HepG2 (cell line): ENCODE results near the gene WDR26. TPM values are rescaled to one million over a fixed set of nuclear protein-coding genes. Genes with fewer than 3 reads are reported as not detected.
A peak's percentile ranks its signal among the peaks of the same experiment; 100 is the strongest.

Experiments used
- ATAC-seq: fragments of 200-7000 bp; cut with Tn5 transposase; 3 replicates; pipeline ENCODE4 v1.9.1; 2020; ENCODE audit warnings: mild to moderate bottlenecking, moderate library complexity
- BruUV-seq: library from RNA; stranded (reverse); fragments of 400-500 nt; replicated peaks from 2 replicates; lab custom pipeline; 2021; lab: Mats Ljungman, UMichigan
- CTCF ChIA-PET: fragments of 300-600 bp; formaldehyde crosslinking; extraction: SDS; loops from one replicate; lab custom pipeline; 2021; ENCODE audit warnings: low total read pairs, inconsistent platforms, low intra/inter-chr PET ratio; lab: Yijun Ruan, JAX
- POLR2A ChIA-PET: fragments of 350-600 bp; sonication (Branson Sonifier 250); formaldehyde crosslinking; loops from one replicate; lab custom pipeline; 2020; ENCODE audit warnings: antibody characterized with exemption, inconsistent platforms; lab: Yijun Ruan, JAX
- DNase-seq: peaks from one replicate; pipeline ENCODE4 v3.0.0-alpha.2; 2015; ENCODE audit warnings: low spot score
- FAIRE-seq: peaks from 3 replicates; lab custom pipeline; 2011; peaks lifted over from hg19 to GRCh38; lab: Jason Lieb, UNC
- H2AFZ ChIP-seq: one replicate; pipeline ENCODE4 v1.6.1; 2011; ENCODE audit warnings: low read length, inconsistent platforms
- H3K27ac ChIP-seq: fragments of 300-600 bp; 3 replicates; pipeline ENCODE4 v1.8.0; 2011; ENCODE audit warnings: mixed run types, mild to moderate bottlenecking, mixed read lengths, low read length, inconsistent platforms; ENCODE audit not compliant: insufficient read depth; ENCODE audit errors: extremely low read length
- H3K27me3 ChIP-seq, 2 experiments: fragments of 200-600 bp in 1 of 2; 2 replicates in 1 of 2; 3 replicates in 1 of 2; pipeline versions ENCODE4 v1.6.0 to v1.8.0; 2011; ENCODE audit warnings: low read length in 2 of 2, mild to moderate bottlenecking in 2 of 2, moderate library complexity in 2 of 2, inconsistent platforms in 1 of 2; ENCODE audit not compliant: insufficient read depth in 2 of 2, control insufficient read depth in 1 of 2
- H3K36me3 ChIP-seq, 2 experiments: fragments of 200-600 bp in 1 of 2; replicated peaks in 1 of 2; 2 replicates in 1 of 2; 3 replicates in 1 of 2; pipeline versions ENCODE4 v1.5.1 to v1.8.0; 2011; ENCODE audit warnings: low read length in 2 of 2, inconsistent platforms in 1 of 2; ENCODE audit not compliant: insufficient read depth in 2 of 2, control insufficient read depth in 1 of 2
- H3K4me1 ChIP-seq: 2 replicates; pipeline ENCODE4 v1.5.1; 2012; ENCODE audit warnings: low read length, inconsistent platforms; ENCODE audit not compliant: insufficient read depth
- H3K4me2 ChIP-seq: 2 replicates; pipeline ENCODE4 v1.6.0; 2011; ENCODE audit warnings: low read depth, low read length, inconsistent platforms
- H3K4me3 ChIP-seq, 3 experiments: fragments of 200-600 bp in 1 of 3; sonication (generic), shearing (Covaris generic) in 1 of 3; replicated peaks in 1 of 3; 2 replicates each; pipeline ENCODE4 v1.5.1; 2011 to 2016; ENCODE audit warnings: low read length in 3 of 3, inconsistent platforms in 2 of 3, low read depth in 2 of 3, mild to moderate bottlenecking in 2 of 3, control low read depth in 1 of 3, mixed read lengths in 1 of 3; ENCODE audit not compliant: insufficient read depth in 1 of 3
- H3K79me2 ChIP-seq: one replicate; pipeline ENCODE4 v1.6.1; 2011; ENCODE audit warnings: low read length, inconsistent platforms; ENCODE audit not compliant: insufficient read depth
- H3K9ac ChIP-seq: 2 replicates; pipeline ENCODE4 v1.6.0; 2011; ENCODE audit warnings: mild to moderate bottlenecking, low read depth, low read length, inconsistent platforms; ENCODE audit not compliant: insufficient read depth
- H3K9me3 ChIP-seq: 2 replicates; pipeline ENCODE4 v1.5.1; 2012; ENCODE audit warnings: mild to moderate bottlenecking, low read length
- H4K20me1 ChIP-seq: 2 replicates; pipeline ENCODE4 v1.6.0; 2011; ENCODE audit warnings: inconsistent platforms, mild to moderate bottlenecking, low read length, moderate library complexity; ENCODE audit not compliant: insufficient read depth
- CEBPB ChIP-seq: IDR thresholded peaks from 2 replicates; pipeline ENCODE4 v1.6.1; 2011; ENCODE audit warnings: low read depth, low read length, improper control_type of control experiment, borderline replicate concordance
- E2F1 ChIP-seq: sonication (generic); formaldehyde crosslinking; IDR thresholded peaks from 2 replicates; pipeline ENCODE4 v1.5.0; 2020; ENCODE audit warnings: missing genetic modification reagents
- TEF ChIP-seq: sonication (generic); formaldehyde crosslinking; IDR thresholded peaks from 2 replicates; pipeline ENCODE4 v1.5.0; 2020; ENCODE audit warnings: missing genetic modification reagents
- TERF1 ChIP-seq: sonication (generic); formaldehyde crosslinking; IDR thresholded peaks from 2 replicates; pipeline ENCODE4 v1.8.0; 2022; ENCODE audit warnings: mild to moderate bottlenecking, missing genetic modification reagents, moderate library complexity
- ZNF20 ChIP-seq: sonication (generic); formaldehyde crosslinking; IDR thresholded peaks from 2 replicates; pipeline ENCODE4 v1.4.0; 2020; ENCODE audit warnings: mild to moderate bottlenecking, moderate library complexity, missing genetic modification reagents
- WGBS: methylation state at CpG from one replicate; pipeline ENCODE4 v1.1.6; 2017; ENCODE audit warnings: low lambda C conversion rate; 5-methylcytosine and 5-hydroxymethylcytosine counted together
- in situ Hi-C: cut with HindIII; loops from 2 replicates; pipeline ENCODE4 v1.10.0; 2017; ENCODE audit warnings: low pct_unique_long_range_greater_than_20kb; ENCODE audit not compliant: extremely low pct_ligation_motif_present
- intact Hi-C: fragments of 100-400 bp; cut with micrococcal nuclease; formaldehyde crosslinking; loops from one replicate; pipeline ENCODE4 v1.10.0; 2022; ENCODE audit not compliant: unreplicated experiment
- polyA plus RNA-seq, 8 experiments: library from polyadenylated mRNA; depleted of rRNA in 3 of 8; stranded (reverse) in 7 of 8; unstranded in 1 of 8; fragments of >200 nt; fragmentation: Illumina TruSeq in 4 of 8; extraction: Trizol in 4 of 8; gene quantifications; 2 replicates each; pipeline versions ENCODE4 v1.2.1 to v1.2.3, GENCODE V29; 2011 to 2016; ENCODE audit warnings: low read depth in 4 of 8, missing spikeins in 1 of 8, mixed read lengths in 1 of 8; ENCODE audit not compliant: insufficient read depth in 1 of 8
- total RNA-seq, 5 experiments: library from RNA; depleted of rRNA; stranded (reverse); fragments of >200 nt; fragmentation: Illumina TruSeq; extraction: Trizol; gene quantifications; 2 replicates each; pipeline ENCODE4 v1.2.3, GENCODE V29; 2016; ENCODE audit warnings: low read depth in 1 of 5

Gene WDR26
- total and polyA plus RNA-seq, 2 of the 13 experiments (the other 11 are each of a cell fraction or from before 2014, with no cell fraction given) = 13.2 to 23.7 TPM

DNA sequence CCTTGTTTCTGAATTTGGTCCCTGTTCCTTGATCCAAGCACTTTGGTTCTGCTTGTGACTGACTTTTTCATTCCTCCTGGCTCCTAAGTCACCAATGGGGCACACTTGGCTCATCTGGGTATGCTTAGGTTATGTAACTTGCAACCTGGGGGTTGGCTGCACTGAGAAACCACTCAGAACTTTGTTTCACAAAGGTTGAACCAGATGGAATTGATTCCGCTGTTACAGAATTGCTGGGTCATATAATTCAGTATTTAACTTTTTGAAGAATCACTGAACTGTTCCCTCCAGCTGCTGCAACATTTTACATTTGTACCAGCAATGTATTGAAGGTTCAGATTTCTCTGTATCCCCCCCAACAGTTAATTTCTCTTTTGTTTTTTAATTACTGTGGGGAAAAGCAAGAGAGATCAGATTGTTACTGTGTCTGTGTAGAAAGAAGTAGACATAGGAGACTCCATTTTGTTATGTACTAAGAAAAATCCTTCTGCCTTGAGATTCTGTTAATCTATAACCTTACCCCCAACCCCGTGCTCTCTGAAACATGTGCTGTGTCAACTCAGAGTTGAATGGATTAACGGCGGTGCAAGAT, 95.1 kb downstream of the WDR26 start:
- DNase-seq (no peak), ATAC-seq (no peak), FAIRE-seq (no peak)
- H4K20me1 ChIP-seq = no peaks in the 10 kb centered on the region
- no peaks in the 10 kb centered on the region for H3K36me3 ChIP-seq
- TF ChIP-seq TEF (peak; percentile 55; the same call in 1 of the 2 replicates), TERF1 (CRISPR knock-in tag) (no peak)
- H3K4me2 ChIP-seq = peak overlapping the region; percentile 57
- 26% methylated on average over 4 of the region's 4 CpGs for WGBS
- peaks cover 18% of the 10 kb centered on the region for H3K9me3 ChIP-seq
- peak overlapping the region; percentile 57 for H2AFZ ChIP-seq
- in situ Hi-C loops (no loop called here), intact Hi-C loops (loop anchor here (10.0 kb wide), 1 partner anchor 495 kb away; the partner anchor contains the start of gene TP53BP2)
- no peak overlapping the region for H3K27ac ChIP-seq
- BruUV-seq = no TSS peak
- H3K9ac ChIP-seq = no peak overlapping the region
- H3K79me2 ChIP-seq = no peaks in the 10 kb centered on the region
- ChIA-PET POLR2A (interaction anchor here (0.6 to 1.4 kb wide), 2 partner anchors 9 to 118 kb away, joined by 4 to 9 read pairs; partner anchors contain the start of gene NVL), CTCF (no interaction called here)
- peaks cover 16% of the 10 kb centered on the region for H3K4me1 ChIP-seq
- no peaks in the 10 kb centered on the region for H3K27me3 ChIP-seq
- H3K4me3 ChIP-seq = peak overlapping the region in 2 of 3 experiments; percentile 12 to 37; a peak in 2 of 6 replicates

- Histone ChIP-seq H4K20me1 (no peaks in the 10 kb centered on the region), H3K36me3 (no peaks in the 10 kb centered on the region), H3K79me2 (no peaks in the 10 kb centered on the region)
- no TSS peak for BruUV-seq
- TF ChIP-seq ZNF20 (peak; percentile 99), CEBPB (0 out of 2 replicates have a peak, but pooled peaks have one; percentile 37), E2F1 (no peak)
- TF ChIP-seq, all 625 proteins: peak for 2
- Histone ChIP-seq H3K9ac (no peak overlapping the region), H2AFZ (no peak overlapping the region), H3K4me3 (0 out of 6 replicates have a peak overlapping the region, but pooled peaks of 1 of the 3 experiments have one; percentile 0), H3K9me3 (peaks cover 5% of the 10 kb centered on the region), H3K4me2 (peak overlapping the region; percentile 57), H3K4me1 (peaks cover 16% of the 10 kb centered on the region), H3K27ac (no peak overlapping the region), H3K27me3 (no peaks in the 10 kb centered on the region)
- CTCF ChIA-PET = no interaction called here
- in situ Hi-C loops (no loop called here), intact Hi-C loops (loop anchor here (10.0 kb wide), 1 partner anchor 493 kb away; the partner anchor contains the start of gene TP53BP2)
- FAIRE-seq = no peak
- 13% methylated on average over 4 of the region's 4 CpGs for WGBS
- POLR2A ChIA-PET = interaction anchor here (1.4 kb wide), 1 partner anchor 8 kb away, joined by 9 read pairs; the partner anchor contains the start of gene NVL
- ATAC-seq = peak; percentile 77
- peak; percentile 53 for DNase-seq
These were observed 96.3 kb downstream of the WDR26 start for GRCh38 chr1:224338150-224338838.
